GM12878 (cell line): ENCODE measurements around the gene ELMO2.

Experiments
- NR2C2 ChIP-seq: IDR thresholded peaks from 2 replicates; pipeline ENCODE4 v1.6.1; 2011; ENCODE audit warnings: borderline replicate concordance, low read depth; ENCODE audit not compliant: control insufficient read depth, insufficient read length
- ZNF622 ChIP-seq: fragments of 450-650 bp; IDR thresholded peaks from 2 replicates; pipeline ENCODE4 v1.6.1; 2017; ENCODE audit warnings: mild to moderate bottlenecking, inconsistent platforms

DNA sequence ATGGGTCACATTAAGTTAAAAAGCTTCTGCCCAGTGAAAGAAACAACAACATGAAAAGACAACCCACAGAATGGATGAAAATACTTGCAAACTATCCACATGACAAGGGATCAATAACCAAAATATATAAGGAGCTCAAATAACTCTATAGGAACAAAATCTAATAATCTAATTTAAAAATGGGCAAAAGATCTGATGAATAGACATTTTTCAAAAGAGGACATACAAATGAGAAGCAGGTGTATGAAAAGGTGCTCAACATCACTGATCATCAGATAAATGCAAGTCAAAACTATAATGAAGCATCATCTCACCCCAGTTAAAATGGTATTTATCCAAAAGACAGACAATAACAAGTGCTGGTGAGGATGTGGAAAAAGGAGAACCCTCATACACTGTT is 21.0 kb upstream of the ELMO2 start:
- TF ChIP-seq NR2C2 (no peak), ZNF622 (no peak)
